GM19438 (cell line): Measurements from ENCODE around the gene GABBR2.

Experiments used
- ATAC-seq: cut with Tn5 transposase; IDR thresholded peaks from one replicate; pipeline ENCODE4 v1.9.1; 2021; ENCODE audit warnings: low read depth; ENCODE audit not compliant: unreplicated experiment

The GABBR2 gene

DNA sequence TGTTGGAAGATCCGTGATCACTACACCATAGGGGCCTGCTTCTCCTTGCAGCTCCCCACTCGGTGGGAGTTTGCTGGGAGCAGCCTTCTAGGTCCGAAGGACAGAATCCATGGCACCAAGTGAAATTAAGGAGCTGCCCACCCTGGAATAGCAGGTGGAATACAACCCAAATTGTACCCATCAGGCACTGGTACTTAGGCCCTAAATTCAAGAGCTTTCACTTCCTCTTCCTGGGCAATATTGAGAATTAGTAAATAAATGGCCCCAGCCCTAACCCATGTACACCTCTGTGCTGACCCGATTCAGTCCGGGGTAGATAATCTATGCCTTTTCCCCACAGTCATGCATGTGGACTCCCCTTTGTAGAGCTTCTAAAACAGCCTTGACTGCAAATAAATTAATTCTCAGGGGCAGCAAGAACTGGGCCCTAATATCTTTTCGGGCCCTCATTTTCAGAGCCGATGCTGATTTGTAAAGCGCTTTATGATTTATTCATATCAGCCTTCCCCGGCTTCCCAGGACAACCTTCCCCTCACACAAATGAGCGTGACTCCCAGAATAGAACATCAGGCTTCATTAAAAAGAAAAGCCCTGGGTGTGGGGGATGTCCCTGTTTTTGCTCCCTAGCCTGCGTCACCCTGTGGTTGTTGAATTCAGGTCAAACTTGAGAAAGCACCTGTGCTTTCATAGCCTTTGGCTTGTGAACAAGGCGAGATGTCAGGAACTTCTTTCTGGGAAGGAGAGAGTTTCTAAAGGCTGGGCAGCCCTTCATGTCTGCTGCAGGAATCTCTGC lies 327.2 kb downstream of the GABBR2 start:
- ATAC-seq, result peak; percentile 70

DNA sequence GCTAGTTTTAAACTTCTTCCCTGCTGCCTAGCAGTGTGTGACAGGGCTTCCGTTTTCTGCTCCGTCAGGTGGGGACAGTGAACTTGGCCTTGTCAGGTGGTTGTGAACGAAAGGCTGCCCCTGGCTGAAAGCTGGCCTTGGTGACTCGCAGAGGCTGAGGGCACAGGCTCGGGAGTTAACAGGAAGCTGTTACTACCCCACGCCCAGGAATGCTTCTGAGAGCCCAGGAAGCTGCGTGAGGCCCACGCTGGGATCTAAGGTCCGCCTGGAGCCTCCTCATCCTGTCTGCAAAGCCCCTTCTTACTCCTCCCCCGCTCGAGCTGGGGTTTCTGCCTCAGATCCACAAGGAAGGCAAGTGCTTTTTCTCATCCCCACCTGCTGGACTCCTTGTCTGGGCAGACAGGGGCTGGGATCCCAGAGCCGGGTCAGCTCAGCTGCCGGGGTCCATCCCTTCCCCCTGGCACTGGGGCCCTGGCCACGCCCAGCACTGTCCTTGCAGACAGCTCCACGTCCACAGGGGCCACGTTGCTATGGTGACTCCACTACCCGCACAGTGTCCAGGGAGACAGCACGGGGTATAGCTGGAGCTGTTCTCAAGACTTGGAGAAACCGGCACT lies 328.6 kb downstream of the GABBR2 start:
- peak; percentile 54 for ATAC-seq

DNA sequence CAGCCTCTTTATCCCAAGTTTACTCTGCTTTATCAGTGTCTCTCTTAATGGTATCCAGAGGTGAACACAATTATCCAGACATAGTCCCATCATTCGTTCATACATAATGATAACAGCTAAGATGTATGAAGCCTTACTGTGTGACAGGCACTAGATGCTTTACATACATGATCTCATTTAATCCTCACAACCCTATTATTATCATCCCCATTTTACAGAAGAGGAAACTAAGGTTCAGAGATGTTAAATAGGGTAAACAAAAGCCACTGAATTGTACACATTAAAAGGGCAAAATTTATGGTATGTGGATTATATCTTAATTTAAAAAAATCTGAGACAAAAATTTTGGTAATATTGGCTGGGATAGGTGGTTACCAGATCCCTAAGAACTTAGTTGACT lies 329.2 kb downstream of the GABBR2 start:
- no peak for ATAC-seq

DNA sequence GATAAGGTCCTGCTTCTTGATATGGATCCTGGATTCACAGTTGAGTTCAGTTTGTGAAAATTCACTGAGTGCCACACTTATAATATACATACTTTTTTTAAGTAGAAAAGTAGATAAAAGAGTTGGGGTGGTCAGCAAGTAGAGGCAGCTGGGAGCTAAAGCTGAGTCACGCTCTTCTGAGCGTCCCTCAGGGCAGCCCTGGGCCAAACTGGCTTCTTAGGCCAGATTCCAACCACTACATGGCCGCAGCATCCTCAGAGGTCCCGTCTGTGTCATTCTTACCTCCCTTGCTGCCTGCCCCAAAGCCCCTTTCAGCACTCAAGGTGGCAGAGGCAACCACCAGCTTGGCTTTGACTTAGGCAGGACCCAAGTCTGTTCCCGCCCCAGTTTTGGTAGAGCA lies 329.9 kb downstream of the GABBR2 start:
- ATAC-seq, result no peak

DNA sequence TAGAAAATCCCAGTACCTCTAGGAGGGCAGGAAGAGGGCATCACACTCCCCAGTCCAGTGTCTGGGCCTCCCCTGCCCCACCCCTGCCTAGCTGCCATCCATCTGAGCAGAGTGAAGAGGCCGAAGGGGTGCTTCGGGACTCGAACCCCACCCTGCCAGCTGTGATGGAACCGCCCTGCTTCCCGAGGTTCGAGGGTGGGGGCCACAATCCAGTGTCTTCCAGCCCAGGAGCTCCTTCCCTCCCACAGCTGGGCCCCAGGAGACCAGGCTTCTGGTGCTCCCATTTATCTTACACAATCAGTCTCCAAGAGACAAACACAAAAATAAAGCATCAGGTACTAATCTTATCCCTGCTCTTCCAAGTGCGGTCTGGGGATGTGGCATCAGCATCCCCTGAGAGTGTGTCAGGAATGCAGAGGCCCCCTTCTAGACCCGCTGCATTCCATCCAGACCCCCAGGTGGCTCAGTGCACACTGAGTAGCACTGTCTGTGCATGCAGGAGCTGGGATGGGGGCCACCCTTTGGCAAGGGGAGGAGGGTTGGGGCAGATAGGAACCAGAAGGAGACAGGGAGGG lies 330.4 kb downstream of the GABBR2 start:
- no peak for ATAC-seq

DNA sequence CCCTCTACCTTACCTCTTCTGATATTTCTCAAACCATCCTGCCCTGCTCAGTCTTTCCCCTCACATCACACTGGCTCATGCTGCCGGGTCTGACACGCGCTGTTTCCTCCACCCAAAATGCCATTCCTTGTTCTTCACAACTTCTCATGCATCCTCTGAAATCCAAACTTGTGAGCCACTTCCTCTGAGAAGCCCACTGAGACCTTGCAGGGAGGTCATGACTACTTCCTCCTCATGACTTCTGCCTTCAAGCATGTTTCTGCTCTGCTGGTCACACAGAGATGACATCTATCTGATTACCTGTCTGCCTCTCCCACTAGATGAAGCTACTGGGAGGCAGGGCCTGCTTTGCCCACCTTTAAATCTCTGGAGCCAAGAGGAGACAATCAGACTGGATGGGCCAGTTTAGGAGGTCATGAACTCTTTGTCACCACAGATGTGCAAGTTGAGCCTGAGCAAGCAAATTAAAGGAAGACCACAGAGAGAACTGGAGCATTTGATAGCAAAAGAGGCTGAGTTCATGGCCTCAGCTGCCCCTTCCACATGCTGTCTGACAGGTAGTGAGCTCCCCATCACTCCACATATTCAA lies 333.5 kb downstream of the GABBR2 start:
- ATAC-seq, result no peak

DNA sequence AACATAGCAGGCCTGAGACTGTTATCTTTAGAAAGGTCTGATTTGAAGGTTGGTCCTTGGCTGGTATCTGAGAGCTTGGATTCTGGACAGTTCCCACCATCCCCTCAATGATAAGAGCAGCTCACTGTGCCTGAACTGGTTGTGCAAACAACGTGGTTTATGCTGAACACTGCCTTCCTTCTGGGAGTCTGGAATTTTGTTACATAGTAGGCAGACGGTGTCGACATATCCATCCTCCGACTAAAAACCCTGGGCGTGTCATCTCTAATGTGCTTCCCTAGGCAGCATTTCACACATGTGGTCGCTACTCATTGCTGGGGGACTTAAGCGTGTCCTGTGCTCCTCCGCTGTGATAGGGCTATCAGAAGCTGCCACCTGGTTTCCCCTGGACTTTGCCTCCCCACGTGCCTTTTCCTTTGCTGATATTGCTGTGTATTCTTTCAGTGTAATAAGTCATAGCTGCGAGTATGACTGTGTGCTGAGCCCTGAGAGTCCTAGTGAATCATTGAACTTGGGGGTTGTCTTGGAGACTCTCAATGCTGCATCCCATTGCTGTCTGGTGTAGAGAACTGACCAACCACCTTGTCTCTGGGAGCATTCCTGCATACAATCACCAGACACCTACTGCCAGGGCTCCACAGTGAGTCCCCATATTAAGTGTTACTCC lies 334.2 kb downstream of the GABBR2 start:
- ATAC-seq, result no peak

DNA sequence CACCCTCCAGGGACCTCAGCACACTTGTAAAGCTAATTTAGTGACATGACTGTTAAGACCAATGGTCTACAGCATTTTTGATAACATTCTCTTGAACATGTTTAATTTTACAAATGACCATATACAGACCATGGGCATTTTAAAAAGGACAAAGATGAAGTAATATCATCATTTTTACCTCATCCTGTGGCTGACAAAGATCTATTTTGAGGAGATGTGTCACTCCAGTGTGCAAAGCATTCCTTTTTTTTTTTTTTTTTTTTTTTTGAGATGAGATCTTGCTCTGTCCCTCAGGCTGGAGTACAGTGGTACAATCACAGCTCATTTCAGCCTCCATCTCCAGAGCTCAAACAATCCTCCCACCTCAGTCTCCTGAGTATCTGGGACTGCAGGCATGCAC lies 335.1 kb downstream of the GABBR2 start:
- ATAC-seq, result no peak

DNA sequence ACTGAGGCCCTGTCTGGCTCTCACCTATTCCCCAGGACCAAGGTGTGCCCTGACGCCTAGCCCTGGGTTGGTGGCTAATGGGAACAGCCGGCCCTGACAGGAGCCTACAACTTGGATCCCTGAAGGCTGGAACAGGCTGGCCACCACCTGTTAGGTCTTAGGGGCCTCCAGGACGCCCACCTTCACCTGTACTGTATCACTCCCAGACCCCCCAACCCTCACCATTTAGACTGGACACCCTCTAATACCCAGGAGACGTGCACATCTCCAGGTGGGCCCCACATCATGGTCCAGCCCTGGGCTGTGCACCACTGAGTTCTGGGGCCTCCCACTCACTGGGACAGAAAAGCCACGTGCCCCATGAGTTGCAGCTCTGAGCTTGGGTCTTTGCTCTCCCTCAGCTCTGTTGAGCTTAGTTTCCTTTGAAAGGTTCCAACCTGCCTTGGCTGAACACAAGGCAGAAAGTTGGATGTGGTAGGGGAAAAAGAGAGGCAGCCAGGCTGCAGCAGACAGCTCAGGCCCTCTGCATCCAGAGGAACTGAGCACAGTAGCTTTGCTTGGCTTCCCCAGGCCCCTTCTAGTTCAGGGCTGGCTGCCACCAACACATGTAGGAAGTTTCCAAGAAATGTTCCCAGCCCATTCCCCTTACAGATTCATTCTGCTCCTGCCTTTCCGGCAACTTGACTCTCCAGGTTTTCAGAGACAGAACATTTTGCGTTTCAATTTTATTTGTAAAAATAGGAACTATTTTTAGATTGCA lies 336.5 kb downstream of the GABBR2 start:
- ATAC-seq, result no peak

DNA sequence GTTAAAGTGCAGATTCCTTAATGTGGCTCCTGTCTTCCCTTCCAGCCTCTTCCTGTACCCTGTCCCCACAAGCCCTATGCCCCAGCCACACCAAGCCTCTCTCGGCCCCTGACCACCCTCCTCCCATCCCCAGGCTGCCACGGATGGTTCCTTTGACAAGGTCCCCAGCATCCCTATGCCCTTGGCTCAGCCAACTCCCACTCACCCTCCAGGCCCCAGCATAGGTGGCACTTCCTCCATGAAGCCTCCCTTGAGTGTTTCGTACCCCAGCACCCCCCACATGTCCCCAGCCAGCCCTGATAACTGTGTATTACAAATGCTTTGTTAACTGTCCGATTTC lies 337.8 kb downstream of the GABBR2 start:
- ATAC-seq, result no peak

DNA sequence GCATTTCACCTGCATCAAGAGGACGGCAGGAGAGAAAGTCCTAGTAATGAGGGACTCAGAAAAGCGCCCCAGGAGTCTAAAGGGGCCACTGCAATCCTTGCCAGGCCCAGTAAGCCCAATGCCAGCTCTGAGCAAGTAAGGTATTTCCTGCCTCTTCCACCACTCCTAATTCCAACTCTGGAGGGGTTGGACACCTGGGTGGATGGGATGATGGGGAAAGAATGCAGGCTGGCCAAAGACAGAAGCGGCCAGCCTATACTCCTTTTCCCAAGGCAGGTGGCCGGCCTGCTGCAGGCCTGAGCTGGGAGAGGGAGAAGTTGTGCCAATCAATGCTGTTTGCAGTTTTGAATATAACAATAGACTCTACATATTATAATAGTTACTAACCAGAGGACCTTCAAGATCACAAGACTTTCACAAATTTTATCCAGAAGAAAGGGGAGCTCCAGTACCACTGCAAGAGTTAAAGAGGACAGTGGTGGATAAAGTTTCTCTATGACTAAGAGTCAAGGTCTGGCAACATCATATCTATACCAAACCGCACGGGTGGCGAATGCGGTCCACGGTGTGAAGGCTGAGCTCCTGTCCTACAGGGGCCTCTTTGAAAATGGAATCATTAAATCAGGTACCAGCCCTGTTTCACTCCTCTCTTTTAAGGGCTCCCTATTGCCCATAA lies 338.3 kb downstream of the GABBR2 start:
- ATAC-seq, result no peak

DNA sequence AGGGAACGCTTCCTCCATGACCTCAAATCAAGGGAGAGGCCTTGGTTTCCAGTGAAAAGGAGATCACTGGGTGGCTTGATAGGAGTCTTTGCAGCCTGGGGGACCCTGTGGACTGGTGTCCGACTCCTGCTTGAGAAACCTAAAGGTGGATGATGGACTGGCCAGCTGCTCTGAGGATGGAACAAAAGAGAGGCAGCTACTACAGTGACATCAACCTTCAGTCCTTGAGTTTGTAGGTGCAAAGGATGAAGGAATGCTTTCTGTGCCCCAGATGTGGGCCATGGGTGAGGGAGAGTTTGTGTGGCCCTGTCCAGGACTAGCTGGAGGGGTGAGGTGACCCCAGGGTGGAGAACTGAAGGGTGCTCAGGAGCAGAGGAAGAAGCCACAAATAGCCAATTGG lies 338.8 kb downstream of the GABBR2 start:
- no peak for ATAC-seq

DNA sequence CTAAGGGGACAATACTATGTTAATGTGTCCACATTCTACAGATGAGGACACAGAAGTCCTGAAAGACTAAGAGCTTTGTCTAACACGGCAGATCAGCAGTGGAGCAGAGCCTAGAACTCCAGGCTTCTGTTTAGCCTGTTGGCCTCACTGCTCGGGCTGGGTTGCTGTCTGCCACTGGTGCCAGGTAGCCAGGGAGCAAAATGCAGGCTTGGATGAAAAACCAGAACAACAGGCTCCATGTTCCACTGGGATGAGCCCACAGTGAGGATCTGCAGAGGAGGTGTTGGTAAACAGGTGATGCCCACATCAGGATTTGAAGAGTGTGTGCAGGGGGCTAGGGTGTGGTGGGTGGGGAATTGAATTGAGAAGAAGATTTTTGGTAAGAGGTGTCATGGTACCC lies 339.3 kb downstream of the GABBR2 start:
- ATAC-seq, result no peak

DNA sequence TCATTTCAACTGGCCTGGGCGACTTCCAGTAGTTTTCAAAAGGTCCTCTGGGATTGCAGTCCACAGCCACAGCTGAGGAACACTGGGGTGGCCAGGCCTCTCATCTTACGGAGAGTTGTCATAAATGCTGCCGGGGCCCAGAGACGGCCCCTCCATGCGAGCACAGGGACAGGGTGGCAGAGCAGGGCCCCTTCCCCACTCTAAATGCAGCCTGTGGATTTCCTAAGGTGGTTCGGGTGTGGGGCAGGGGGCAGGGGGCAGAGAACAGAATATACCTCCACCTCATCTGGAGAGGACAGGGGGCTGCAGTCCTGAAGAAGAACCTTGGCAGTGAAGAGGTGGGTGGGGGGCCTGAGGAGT lies 339.7 kb downstream of the GABBR2 start:
- no peak for ATAC-seq

DNA sequence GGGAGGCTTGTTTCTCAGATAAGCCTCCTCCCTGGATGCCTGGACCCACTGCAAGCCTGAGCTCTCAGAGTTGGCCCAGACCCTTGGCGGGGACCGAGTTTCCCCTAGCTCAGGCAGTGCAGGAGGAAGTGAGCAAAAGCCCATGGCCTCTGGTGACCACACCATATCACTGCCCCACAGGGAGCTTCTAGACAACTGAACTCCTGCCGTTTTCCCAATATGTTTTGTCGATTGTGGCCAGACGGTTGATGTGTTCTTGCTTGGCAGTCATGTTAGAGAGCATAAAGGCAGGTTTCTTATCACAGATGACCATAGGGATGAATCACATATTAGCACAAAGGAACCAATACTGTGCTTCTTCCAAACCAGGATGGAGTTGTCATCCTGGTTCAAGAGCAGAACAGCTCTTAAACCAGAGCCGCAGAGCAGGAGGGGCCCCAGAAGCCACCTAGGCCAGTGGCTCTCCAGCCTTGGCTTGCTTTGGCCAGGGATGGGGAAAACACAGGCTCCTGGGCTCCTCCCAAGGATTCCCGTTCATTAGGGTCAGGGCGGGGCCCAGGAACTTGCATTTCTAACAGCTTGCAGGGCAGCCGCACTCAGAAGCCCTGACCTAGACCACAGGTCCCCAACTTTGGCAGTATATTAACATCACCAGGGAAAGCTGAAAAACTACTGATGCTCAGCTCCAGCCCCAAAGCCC lies 340.2 kb downstream of the GABBR2 start:
- ATAC-seq, result no peak

DNA sequence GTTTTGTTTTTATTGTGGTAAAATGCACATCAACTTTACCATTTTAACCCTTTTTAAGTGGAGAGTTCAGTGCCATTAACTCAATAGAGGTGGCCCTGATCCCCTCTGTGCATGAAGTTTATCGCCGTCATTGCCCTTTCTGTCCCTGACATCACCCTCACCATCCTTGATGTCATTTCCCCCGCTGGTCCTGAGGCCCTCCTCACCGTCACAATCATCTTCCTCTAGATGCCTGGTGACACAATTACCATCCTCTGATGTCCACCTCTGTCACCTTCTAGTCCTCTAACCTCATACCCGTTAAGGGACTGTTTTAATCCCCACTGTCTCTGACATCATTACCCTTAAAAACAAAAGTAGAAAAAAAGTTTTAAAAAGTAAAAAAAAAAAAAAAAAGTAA lies 340.8 kb downstream of the GABBR2 start:
- ATAC-seq, result no peak

DNA sequence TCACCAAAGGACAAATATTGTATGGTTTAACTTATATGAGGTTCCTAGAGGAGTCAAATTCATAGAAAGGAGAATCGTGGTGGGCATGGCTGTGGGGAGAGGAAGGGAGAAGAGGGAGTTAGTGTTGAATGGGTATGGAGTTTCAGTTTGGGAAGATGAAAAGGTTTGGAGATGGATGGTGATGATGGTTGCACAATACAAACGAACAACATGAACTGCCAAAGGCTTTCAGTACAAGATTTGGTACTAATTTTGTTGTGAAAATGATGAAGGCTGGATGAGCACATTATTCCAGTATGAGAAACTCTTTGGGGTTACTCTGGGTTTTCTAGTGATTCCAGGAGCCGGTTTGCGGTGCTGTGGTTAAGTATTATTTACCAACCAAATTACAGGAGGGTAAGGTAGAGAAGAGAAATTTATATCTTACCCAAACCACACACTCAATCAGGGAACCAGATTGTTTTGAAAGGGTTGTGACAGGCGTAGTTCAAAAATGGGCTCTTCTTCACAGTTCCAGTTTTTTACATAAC lies 341.3 kb downstream of the GABBR2 start:
- ATAC-seq, result no peak

DNA sequence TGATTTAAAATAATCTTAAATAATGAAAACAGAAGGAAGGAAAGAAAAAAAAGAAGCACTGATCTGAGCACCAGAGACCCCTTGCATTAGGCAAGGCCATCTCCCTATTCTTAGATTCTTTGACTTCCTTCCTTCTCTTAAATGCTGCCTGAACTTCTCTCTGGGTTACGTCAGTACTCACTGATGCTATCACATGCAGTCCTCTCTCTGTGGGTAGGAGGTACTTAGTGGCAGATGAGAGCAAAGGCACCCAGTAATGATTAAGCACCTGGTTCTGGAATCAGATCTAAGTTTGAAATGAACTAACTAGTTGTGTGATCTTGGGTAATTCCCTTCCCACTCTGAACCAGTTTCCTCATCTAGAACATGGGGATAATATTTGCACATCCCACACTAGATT lies 343.0 kb downstream of the GABBR2 start:
- ATAC-seq, result no peak

DNA sequence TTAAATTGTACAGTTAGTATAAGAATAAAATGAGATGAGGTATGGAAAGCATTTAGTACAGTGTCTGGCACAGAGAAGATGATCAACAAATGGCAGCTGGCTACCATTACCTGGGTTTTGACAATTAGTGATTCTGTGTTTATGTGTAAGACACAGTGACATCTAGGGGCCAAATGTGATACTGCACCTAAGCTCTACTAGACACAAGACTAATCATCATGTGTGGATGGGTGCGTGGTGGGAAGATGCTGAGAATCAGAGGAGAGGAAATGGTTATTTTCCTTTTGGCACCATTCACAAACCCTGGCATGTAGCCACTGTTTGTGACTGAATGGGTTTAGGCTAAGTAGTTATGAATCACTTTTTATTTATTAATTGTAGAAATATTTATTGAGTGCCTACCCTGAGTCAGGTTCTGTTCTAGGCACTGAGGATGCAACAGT lies 343.5 kb downstream of the GABBR2 start:
- no peak for ATAC-seq
